Measurements from ENCODE around the gene ZNF148.

The ZNF148 gene

DNA sequence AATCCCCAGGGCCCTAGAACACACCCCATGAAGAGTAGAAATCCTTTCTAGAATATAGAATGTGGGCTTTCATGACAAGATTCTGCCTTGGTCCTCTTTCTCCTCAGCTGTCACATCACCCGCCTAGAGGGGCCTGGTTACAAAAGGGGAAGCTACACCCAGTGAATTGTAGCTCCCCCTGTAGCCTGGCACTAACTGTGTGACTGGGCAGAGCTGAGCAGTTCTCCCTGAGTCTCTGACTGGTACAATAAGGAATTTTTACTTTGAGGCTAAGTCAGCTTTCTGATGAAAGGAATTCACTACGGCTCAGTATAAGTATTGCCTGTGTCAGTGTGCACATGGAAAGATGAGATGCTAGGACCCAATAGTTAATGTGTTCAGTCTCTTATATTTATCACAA, 28.7 kb upstream of the ZNF148 start:
- no peaks in the 10 kb centered on the region for H3K9me3 ChIP-seq (ENCODE audit: control insufficient read depth, insufficient read depth, low read depth, low read length)
- H3K27ac ChIP-seq (ENCODE audit: extremely low read depth, low read depth, low read length): no peak overlapping the region
- no peaks in the 10 kb centered on the region for H3K4me1 ChIP-seq (ENCODE audit: control insufficient read depth, insufficient read depth, low read length)
- no peak overlapping the region for H3K4me3 ChIP-seq (ENCODE audit: low read depth, low read length)
- ChIA-PET POLR2A (no interaction called here), CTCF (interaction anchor here (0.6 to 0.9 kb wide), 2 partner anchors 35 to 160 kb away, joined by 3 read pairs; no protein-coding TSS in a partner anchor)
- H3K36me3 ChIP-seq (ENCODE audit: control insufficient read depth in 2 of 2, insufficient read depth in 1 of 2, low read length in 2 of 2): no peaks in the 10 kb centered on the region
- TF ChIP-seq ZNF184 (tag by site-specific recombination; IDR thresholded peaks at IDR 0.05): no peak
- TF ChIP-seq ZNF274 (IDR thresholded peaks at IDR 0.05; ENCODE audit: low read length): no peak
- TF ChIP-seq ZNF274 (tag by site-specific recombination; IDR thresholded peaks at IDR 0.05; ENCODE audit: borderline replicate concordance): no peak
- TF ChIP-seq, protein P1, sequence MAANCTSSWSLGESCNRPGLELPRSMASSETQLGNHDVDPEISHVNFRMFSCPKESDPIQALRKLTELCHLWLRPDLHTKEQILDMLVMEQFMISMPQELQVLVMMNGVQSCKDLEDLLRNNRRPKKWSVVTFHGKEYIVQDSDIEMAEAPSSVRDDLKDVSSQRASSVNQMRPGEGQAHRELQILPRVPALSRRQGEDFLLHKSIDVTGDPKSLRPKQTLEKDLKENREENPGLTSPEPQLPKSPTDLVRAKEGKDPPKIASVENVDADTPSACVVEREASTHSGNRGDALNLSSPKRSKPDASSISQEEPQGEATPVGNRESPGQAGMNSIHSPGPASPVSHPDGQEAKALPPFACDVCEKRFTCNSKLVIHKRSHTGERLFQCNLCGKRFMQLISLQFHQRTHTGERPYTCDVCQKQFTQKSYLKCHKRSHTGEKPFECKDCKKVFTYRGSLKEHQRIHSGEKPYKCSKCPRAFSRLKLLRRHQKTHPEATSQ (tag by site-specific recombination; IDR thresholded peaks at IDR 0.05): no peak
- no peak for TF ChIP-seq ZNF792 (tag by site-specific recombination; IDR thresholded peaks at IDR 0.05)
- no peak for TF ChIP-seq BCL11A (tag by site-specific recombination; IDR thresholded peaks at IDR 0.05; ENCODE audit: low read depth)
- TF ChIP-seq GFI1B (tag by site-specific recombination; IDR thresholded peaks at IDR 0.05): no peak
- no peak for TF ChIP-seq ZNF473 (tag by site-specific recombination; IDR thresholded peaks at IDR 0.05)
- no peak for TF ChIP-seq SCRT1 (tag by site-specific recombination; IDR thresholded peaks at IDR 0.05; ENCODE audit: borderline replicate concordance)
- TF ChIP-seq ZNF596 (tag by site-specific recombination; IDR thresholded peaks at IDR 0.05): no peak
- no peak for TF ChIP-seq ZNF423 (tag by site-specific recombination; IDR thresholded peaks at IDR 0.05)
- TF ChIP-seq HOXD13 (CRISPR knock-in tag; IDR thresholded peaks at IDR 0.05; ENCODE audit: borderline replicate concordance): no peak
- TF ChIP-seq BCL11B (tag by site-specific recombination; IDR thresholded peaks at IDR 0.05; ENCODE audit: low read depth): no peak
- no peak for TF ChIP-seq ZNF830 (tag by site-specific recombination; IDR thresholded peaks at IDR 0.05; ENCODE audit: low read depth)
- no peak for TF ChIP-seq ZNF521 (tag by site-specific recombination; IDR thresholded peaks at IDR 0.05)
- TF ChIP-seq ZNF292 (tag by site-specific recombination; IDR thresholded peaks at IDR 0.05; ENCODE audit: borderline replicate concordance, low read depth): no peak
- no peak for TF ChIP-seq GLIS2 (tag by site-specific recombination; IDR thresholded peaks at IDR 0.05)

DNA sequence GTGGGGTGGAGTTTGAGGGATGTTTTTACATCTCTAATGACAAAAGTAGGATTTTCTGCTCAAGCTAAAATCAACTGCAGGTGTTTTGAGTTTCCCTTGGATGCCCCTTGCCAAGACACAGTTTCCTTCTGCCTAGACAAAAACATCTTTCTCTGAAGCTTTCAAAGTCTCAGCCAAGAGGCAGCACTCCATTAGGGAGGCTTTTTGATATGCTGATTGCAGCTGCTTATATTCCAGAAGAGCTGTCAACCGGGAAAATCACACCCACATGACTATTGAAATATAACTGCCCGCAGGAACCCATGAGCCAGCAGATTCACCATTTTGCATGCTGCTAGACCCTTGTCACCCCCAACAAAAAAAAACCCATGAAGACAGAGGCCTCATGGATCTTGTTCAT, 27.5 kb upstream of the ZNF148 start:
- CTCF ChIA-PET: no interaction called here
- Histone ChIP-seq H3K4me3 (ENCODE audit: low read depth, low read length) (no peak overlapping the region), H3K27ac (ENCODE audit: extremely low read depth, low read depth, low read length) (no peak overlapping the region), H3K36me3 (ENCODE audit: control insufficient read depth in 2 of 2, insufficient read depth in 1 of 2, low read length in 2 of 2) (no peaks in the 10 kb centered on the region), H3K9me3 (ENCODE audit: control insufficient read depth, insufficient read depth, low read depth, low read length) (no peaks in the 10 kb centered on the region), H3K4me1 (ENCODE audit: control insufficient read depth, insufficient read depth, low read length) (no peaks in the 10 kb centered on the region)
- POLR2A ChIA-PET: no interaction called here
- TF ChIP-seq ZNF37A (tag by site-specific recombination; IDR thresholded peaks at IDR 0.05) (no peak), EGR2 (tag by site-specific recombination; IDR thresholded peaks at IDR 0.05; ENCODE audit: low read depth) (no peak), ZBTB44 (tag by site-specific recombination; IDR thresholded peaks at IDR 0.05) (no peak), ZNF610 (tag by site-specific recombination; IDR thresholded peaks at IDR 0.05; ENCODE audit: borderline replicate concordance) (no peak), ZEB2 (tag by site-specific recombination; IDR thresholded peaks at IDR 0.05) (no peak), OVOL3 (tag by site-specific recombination; IDR thresholded peaks at IDR 0.05) (no peak), ZNF561 (tag by site-specific recombination; IDR thresholded peaks at IDR 0.05; ENCODE audit: borderline replicate concordance) (no peak), ZNF398 (tag by site-specific recombination; IDR thresholded peaks at IDR 0.05) (no peak), ZBTB1 (tag by site-specific recombination; IDR thresholded peaks at IDR 0.05) (no peak)
- TF ChIP-seq, protein P2, sequence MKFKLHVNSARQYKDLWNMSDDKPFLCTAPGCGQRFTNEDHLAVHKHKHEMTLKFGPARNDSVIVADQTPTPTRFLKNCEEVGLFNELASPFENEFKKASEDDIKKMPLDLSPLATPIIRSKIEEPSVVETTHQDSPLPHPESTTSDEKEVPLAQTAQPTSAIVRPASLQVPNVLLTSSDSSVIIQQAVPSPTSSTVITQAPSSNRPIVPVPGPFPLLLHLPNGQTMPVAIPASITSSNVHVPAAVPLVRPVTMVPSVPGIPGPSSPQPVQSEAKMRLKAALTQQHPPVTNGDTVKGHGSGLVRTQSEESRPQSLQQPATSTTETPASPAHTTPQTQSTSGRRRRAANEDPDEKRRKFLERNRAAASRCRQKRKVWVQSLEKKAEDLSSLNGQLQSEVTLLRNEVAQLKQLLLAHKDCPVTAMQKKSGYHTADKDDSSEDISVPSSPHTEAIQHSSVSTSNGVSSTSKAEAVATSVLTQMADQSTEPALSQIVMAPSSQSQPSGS (tag by site-specific recombination; IDR thresholded peaks at IDR 0.05; ENCODE audit: low read depth): no peak
- TF ChIP-seq, protein P3, sequence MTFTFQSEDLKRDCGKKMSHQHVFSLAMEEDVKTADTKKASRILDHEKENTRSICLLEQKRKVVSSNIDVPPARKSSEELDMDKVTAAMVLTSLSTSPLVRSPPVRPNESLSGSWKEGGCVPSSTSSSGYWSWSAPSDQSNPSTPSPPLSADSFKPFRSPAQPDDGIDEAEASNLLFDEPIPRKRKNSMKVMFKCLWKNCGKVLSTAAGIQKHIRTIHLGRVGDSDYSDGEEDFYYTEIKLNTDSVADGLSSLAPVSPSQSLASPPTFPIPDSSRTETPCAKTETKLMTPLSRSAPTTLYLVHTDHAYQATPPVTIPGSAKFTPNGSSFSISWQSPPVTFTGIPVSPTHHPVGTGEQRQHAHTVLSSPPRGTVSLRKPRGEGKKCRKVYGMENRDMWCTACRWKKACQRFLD (tag by site-specific recombination; IDR thresholded peaks at IDR 0.05): no peak

Data from HEK293 (cell line).